LHCN-M2 (cell line): ENCODE data around the gene ZNF76. TPM values are rescaled to one million over a fixed set of nuclear protein-coding genes. Genes with fewer than 3 reads are reported as not detected.
A peak's percentile ranks its signal among the peaks of the same experiment; 100 is the strongest.

Source experiments
- DNase-seq: peaks from one replicate; pipeline ENCODE4 v3.0.0-alpha.2; 2012; ENCODE audit warnings: low read depth
- total RNA-seq: library from RNA; depleted of rRNA; stranded (reverse); fragments of >200 nt; gene quantifications from 2 replicates; pipeline ENCODE4 v1.2.3, GENCODE V29; 2014

ZNF76 gene
- total RNA-seq, 1 experiment from 2014 or later = 26.8 TPM

DNA sequence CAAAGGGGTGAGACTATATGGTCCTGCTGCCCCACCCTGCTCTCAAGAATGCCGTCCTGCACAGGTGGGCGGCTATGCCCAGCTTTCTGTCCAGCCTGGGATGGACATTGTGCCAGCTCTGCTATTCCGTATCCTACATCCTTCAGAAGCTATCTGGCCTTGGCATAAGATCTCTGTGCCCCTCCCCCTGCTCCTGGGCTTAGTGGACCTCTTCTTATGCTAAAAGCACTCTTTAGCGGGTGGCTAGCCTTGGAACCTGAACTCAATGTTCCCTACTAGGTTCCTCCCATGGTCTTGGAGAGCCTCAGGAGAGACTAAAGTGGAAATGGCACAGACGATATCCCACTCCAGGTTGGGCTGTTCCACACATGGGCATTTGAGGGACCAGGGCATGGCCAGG lies 23.3 kb upstream of the ZNF76 start:
- no peak for DNase-seq

GRCh38 chr6:35237476-35237875 lies 22.1 kb upstream of the ZNF76 start:
- no peak for DNase-seq

- no peak for DNase-seq
Measured at GRCh38 chr6:35238843-35239289, 20.7 kb upstream of the ZNF76 start.

GRCh38 chr6:35239581-35239980 lies 20.0 kb upstream of the ZNF76 start:
- no peak for DNase-seq

DNA sequence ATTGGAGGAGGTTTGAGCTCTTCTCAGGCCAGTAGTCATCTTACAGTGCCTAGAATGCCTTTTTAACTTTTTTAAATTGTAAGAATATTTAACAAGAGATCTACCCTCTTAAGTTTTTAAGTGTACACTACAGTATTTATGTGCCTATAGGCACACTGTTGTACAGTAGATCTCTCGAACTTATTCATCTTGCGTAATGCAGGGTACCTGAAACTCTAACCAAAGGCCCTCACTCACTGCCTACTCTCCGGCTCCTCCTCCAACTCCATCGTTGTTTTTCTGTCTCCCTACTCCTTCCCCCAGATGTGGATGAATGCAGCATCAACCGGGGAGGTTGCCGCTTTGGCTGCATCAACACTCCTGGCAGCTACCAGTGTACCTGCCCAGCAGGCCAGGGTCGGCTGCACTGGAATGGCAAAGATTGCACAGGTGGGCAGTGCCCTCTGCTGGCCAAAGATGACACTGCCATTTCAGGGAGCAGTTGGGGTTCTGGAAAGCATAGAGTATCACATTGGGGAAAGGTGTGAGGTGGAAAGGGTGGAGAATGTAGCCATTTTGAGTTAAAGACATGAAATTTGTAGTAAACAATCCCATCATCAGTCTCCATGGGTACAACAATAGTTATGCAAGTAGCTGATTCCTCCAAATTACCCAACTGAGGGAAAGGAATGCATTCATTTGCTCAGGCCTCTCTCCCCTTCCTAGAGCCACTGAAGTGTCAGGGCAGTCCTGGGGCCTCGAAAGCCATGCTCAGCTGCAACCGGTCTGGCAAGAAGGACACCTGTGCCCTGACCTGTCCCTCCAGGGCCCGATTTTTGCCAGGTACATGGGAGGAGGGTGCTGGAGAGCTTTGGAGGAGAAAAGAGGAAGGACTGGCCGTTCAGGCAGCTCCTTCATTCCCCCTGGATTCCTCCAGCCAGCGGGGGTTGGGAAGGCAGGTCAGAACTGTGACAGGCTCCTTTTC lies 18.4 kb upstream of the ZNF76 start:
- DNase-seq = peak; percentile 36

DNA sequence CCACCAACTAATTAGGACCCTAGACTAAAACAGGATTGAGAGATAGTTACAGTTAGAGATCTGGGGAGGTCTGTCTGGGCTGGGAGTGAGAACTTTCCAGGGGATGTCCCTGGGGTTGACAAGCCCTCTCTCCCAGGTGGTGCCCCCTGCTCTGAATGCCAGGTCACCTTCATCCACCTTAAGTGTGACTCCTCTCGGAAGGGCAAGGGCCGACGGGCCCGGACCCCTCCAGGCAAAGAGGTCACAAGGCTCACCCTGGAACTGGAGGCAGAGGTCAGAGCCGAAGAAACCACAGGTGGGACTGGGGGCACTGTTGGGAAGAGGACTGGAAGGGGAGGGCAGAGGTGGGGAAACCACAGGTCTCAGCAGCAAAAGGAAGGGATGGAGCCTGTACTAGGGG lies 17.0 kb upstream of the ZNF76 start:
- DNase-seq = no peak

- no peak for DNase-seq
Measured at GRCh38 chr6:35242906-35243305, 16.6 kb upstream of the ZNF76 start.

DNA sequence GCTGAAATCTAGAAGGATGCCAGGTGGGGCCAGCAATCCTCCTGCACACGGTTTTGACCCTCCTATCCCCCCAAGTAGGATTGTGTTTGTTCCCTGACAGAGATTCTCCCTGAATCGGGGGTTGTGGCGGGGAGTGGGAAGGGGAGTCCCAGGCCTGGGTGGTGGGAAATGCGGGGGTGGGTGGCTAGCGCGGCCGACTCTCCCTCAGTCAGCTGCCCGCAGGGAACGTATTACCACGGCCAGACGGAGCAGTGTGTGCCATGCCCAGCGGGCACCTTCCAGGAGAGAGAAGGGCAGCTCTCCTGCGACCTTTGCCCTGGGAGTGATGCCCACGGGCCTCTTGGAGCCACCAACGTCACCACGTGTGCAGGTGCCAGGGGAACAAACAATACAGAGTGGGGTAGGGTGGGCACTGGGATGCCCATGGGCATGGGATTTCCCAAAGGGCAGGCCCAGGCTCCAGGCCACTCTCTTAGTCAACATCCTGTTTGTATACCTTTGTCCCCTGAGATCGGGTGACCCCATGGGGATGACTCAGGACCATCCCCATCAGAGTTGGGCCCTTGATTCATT lies 16.1 kb upstream of the ZNF76 start:
- DNase-seq = no peak

GRCh38 chr6:35244551-35244950 lies 15.0 kb upstream of the ZNF76 start:
- no peak for DNase-seq

DNA sequence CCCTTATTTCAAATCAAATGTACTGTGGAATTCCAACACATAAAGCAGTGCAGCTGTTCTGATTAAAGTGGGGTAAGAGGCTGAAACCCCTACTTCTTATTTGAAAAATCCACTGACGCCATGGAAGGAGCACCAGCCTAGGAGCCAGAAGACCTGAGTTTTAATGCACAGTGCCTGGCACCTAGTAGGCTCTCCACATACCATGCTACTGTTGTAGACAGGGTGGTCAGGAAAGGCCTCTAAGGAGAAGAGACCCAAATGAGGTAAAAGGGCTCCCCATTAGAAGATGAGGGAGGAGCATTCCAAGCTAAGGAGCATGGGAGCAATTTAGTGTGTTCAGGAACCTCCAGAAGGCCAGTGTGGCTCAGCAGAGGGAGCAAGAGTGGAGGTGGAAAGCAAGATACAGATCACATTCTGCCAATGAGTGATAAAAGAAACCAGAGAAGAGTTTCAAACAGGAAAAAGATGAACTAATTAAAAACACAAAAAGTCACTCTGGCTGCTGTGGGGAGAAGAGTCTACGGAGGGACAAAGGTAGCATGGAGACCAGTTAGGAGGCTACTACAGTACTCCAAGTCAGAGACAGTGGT lies 11.8 kb upstream of the ZNF76 start:
- DNase-seq = no peak

- DNase-seq = no peak
Measured at GRCh38 chr6:35248300-35248699, 11.2 kb upstream of the ZNF76 start.

DNA sequence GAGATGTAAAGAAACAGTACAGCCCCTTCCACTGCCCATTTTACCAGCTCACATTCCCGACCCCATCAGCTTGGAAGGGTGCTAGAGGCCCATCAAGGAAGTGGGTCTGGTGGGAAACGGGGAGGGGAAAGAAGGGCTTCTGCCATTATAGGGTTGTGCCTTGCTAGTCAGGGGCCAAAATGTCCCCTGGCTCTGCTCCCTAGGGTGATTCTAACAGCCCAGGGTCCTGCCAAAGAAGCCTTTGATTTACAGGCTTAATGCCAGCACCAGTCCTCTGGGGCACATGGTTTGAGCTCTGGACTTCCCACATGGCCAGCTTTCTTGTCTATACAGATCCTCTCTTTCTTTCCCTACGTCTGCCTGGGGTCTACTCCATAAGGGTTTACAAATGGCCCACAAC lies 10.6 kb upstream of the ZNF76 start:
- no peak for DNase-seq

DNA sequence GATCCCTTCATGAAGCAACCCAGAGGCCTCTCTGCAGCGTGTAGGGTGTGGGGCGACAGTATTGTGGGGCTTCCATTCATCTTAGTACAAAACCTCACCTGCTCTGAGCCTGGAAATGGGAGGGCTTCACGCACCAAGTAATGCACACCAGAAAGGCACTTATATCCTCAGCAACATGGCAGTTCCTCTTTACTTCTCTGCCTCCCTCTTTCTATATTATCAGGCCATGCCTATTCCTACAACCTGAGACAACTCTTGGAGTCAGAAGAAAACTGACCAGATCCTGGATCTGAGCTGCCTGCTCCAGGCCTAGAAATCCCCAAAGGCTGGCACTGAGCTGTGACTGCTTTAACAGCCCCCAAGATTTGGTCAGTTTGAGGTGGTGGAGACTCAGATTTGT lies 7.6 kb upstream of the ZNF76 start:
- no peak for DNase-seq

- DNase-seq = no peak
Measured at GRCh38 chr6:35253249-35253648, 6.3 kb upstream of the ZNF76 start.

GRCh38 chr6:35258336-35258735 lies 1.2 kb upstream of the ZNF76 start:
- no peak for DNase-seq

GRCh38 chr6:35258858-35259193 lies 709 bp upstream of the ZNF76 start:
- no peak for DNase-seq

DNA sequence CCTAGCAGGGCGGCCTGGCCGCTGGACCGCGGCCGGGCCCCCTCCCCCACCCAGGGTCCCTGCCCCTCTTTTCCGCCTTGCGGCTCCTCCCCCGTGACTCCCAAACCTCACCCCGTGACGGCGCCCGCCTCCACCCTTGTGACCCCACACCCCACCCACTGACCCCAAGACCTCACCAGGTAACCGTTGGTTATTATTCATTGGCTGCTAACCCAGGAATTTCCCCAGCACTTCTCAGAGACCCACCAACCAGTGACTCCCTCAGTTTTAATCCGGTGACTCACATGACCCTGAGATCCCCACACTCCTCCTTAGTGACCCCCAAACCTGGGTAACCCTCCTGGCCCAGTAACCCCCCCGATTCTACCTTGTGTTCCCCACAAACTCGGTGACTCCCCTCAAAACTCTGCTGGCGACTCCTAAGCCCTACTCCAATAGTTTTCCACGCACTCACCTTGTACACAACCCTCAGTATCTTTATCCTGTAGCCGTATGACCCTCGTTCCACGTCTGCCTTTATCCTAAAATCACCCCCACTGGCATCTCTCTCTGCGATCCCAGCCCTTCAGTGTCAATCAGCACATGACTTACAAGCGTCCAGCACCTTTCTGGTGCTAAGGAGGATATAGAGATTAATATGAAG lies 534 bp downstream of the ZNF76 start:
- DNase-seq = peak; percentile 33

- DNase-seq = no peak
Measured at GRCh38 chr6:35260591-35261570, 1.3 kb downstream of the ZNF76 start.

- DNase-seq = no peak
Measured at GRCh38 chr6:35262596-35262995, 3.1 kb downstream of the ZNF76 start.

DNA sequence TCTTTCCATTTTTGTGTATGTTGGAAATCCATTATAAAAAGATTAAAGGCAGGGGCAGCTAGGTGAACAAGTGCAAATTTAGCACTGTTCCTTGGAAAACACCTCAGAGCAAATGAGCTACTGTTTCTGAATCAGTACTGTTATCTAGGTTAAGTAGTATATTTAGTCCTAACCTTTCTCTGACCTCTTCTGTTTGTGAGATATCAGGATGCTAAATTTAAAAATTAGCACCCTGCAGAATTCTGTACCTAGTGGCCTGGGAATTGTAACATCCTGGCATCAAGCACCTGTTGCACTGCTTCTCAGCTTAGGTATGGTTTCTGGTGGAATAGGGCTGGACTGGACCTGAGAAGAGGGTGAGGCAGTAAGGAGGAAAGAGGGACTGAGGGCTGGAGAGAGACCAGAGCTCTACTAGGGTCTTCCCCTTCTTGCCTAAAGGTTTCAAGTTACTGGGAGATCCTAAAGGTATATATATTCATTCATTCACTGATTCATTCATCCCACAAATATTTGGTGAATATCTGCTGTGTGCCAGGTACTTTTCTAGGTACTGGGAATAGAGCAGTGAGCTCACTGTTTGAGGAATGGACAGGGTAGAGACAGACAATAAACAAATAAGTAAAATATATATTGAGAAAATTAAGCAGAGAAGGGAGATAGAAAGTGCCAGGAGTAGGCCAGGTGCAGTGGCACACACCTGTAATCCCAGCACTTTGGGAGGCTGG lies 5.2 kb downstream of the ZNF76 start:
- DNase-seq = no peak
